SW 1271 (cell line): ENCODE measurements around the gene CLEC7A.

Experiments used
- DNase-seq, 2 experiments: peaks; one replicate each; lab custom pipeline; 2025; lab: John Stamatoyannopoulos, UW

CLEC7A gene

GRCh38 chr12:10094646-10095395 lies 35.2 kb downstream of the CLEC7A start:
- no peak for DNase-seq

GRCh38 chr12:10088955-10089900 lies 40.8 kb downstream of the CLEC7A start:
- DNase-seq, result no peak

GRCh38 chr12:10088031-10088430 lies 42.0 kb downstream of the CLEC7A start:
- no peak for DNase-seq

- DNase-seq, result no peak
These were observed 43.6 kb downstream of the CLEC7A start for GRCh38 chr12:10086387-10086786.

- DNase-seq, result no peak
These were observed 45.3 kb downstream of the CLEC7A start for GRCh38 chr12:10084733-10085132.

GRCh38 chr12:10082117-10082874 lies 47.7 kb downstream of the CLEC7A start:
- DNase-seq, result no peak

GRCh38 chr12:10075451-10075850 lies 54.5 kb downstream of the CLEC7A start:
- DNase-seq, result no peak

- no peak for DNase-seq
These were observed 56.7 kb downstream of the CLEC7A start for GRCh38 chr12:10073261-10073660.

GRCh38 chr12:10072131-10072530 lies 57.9 kb downstream of the CLEC7A start:
- no peak for DNase-seq

GRCh38 chr12:10070380-10070779 lies 59.6 kb downstream of the CLEC7A start:
- DNase-seq, result no peak

GRCh38 chr12:10069976-10070375 lies 60.0 kb downstream of the CLEC7A start:
- DNase-seq, result no peak

GRCh38 chr12:10069099-10069498 lies 60.9 kb downstream of the CLEC7A start:
- DNase-seq, result no peak

- no peak for DNase-seq
These were observed 61.4 kb downstream of the CLEC7A start for GRCh38 chr12:10068644-10069043.

- no peak for DNase-seq
These were observed 62.1 kb downstream of the CLEC7A start for GRCh38 chr12:10067942-10068341.

- DNase-seq, result no peak
These were observed 62.7 kb downstream of the CLEC7A start for GRCh38 chr12:10067264-10067663.
